GM19372 (cell line): ENCODE data around the gene CHD6.

ENCODE experiments used
- ATAC-seq: cut with Tn5 transposase; IDR thresholded peaks from one replicate; pipeline ENCODE4 v1.9.1; 2021; ENCODE audit warnings: mild to moderate bottlenecking, low read depth, moderate library complexity; ENCODE audit not compliant: unreplicated experiment

Gene CHD6

GRCh38 chr20:41587523-41587922, 30.7 kb downstream of the CHD6 start:
- ATAC-seq: no peak

DNA sequence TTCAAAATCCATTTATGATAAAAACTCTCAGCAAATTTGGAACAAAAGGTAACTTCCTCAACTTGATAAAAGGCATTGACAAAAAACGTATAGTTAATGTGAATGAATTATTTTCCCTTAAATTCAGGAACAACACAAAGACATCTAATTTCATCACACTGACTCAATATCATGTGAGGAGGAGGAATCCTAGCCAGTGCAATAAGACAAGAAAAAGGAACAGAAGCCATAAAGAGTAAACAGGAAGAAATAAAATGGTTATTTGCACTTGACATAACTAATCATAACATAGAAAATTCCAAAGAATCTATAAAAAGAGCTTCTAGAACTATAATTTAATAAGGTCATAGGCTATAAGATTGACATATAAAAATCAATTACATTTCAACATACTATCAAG, 31.4 kb downstream of the CHD6 start:
- ATAC-seq: no peak

GRCh38 chr20:41580350-41580749, 37.8 kb downstream of the CHD6 start:
- no peak for ATAC-seq

GRCh38 chr20:41577129-41578009, 40.8 kb downstream of the CHD6 start:
- no peak for ATAC-seq

DNA sequence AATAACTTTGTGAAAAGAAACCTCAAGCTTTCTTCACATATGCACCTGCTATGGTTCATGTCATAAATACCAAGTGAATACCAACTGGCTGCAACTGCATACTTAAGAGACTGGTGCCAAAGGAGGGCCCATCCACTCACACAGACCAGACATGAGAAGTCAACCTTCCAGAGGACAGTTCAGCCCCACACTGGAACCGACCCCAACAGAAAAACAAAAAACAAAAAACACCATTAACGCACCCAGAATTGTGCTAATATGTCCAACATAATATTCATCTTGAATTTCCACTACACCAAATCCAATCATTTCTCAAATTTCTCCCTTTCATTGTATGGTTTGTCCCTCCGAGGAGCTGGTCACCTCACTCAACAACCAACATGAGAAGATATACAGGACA, 42.8 kb downstream of the CHD6 start:
- no peak for ATAC-seq

DNA sequence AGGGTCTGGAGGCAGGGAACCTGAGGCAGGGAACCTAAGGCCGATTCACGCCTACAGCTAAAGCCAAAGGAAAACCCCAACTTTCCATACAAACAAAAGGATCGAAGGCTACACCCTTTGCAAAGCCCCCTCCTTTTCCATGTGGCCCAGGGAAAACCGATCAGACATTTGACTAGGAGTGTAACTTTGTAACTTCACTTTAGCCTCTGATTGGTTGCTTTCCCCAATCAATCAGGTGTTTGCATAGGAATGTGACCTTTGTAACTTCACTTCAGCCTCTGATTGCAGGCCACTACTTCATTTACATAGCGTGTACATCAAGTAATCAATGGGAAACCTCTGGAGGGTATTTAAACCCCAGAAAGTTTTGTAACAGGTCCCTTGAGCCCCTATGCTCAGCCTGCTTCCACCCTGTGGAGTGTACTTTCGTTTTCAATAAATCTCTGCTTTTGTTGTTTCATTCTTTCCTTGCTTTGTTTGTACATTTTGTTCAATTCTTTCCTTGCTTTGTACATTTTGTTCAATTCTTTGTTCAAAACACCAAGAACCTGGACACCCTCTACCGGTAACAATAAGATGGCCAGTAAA, 43.3 kb downstream of the CHD6 start:
- no peak for ATAC-seq

GRCh38 chr20:41573955-41574354, 44.2 kb downstream of the CHD6 start:
- no peak for ATAC-seq

DNA sequence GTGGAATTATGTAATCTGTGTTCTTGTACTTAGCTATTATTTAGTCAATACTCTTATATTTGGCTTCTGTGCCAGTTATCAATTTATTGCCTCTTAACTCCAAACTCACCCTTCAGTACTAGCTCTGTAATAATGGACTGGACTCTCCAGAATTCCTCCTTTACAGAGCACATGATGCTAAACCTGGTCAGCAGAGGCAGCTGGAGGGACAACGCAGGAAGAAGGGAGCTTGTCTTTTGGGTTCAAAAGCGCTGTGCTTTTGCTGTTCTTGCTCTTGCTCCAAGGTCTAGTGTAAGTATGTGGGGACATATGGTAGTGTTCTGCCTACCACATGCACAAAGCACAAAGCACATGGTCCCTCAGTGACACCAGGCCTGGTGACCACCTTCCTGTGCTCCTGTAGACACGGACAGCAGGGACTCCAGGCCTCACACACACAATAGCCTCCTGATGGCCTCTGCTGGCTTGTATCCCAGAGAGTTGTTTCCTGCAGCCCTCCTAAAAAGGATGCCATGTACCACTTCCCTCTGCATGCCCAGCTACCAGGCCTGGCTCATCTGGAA, 46.1 kb downstream of the CHD6 start:
- no peak for ATAC-seq

DNA sequence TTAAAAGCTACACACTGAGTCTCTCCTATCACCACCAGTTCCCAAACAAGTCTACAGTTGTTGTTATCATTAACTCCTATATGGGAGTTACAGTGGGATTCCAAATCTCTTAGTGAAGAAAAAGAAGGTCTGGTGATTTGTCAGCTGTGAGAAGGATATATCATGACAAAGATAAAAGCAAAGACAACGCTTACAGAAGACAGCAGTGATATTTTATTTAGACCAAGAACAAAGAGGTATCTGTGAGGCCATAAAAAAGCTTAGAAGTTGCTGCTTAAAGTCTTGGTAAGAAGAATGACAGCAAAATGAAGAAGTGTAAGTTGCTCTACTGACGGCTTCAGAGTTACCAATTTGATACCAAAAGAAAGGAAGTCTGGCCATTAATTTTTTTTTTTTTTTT, 47.2 kb downstream of the CHD6 start:
- ATAC-seq: no peak

- no peak for ATAC-seq
These were observed 47.6 kb downstream of the CHD6 start for GRCh38 chr20:41570557-41570956.

- ATAC-seq: no peak
These were observed 50.6 kb downstream of the CHD6 start for GRCh38 chr20:41567615-41568014.

DNA sequence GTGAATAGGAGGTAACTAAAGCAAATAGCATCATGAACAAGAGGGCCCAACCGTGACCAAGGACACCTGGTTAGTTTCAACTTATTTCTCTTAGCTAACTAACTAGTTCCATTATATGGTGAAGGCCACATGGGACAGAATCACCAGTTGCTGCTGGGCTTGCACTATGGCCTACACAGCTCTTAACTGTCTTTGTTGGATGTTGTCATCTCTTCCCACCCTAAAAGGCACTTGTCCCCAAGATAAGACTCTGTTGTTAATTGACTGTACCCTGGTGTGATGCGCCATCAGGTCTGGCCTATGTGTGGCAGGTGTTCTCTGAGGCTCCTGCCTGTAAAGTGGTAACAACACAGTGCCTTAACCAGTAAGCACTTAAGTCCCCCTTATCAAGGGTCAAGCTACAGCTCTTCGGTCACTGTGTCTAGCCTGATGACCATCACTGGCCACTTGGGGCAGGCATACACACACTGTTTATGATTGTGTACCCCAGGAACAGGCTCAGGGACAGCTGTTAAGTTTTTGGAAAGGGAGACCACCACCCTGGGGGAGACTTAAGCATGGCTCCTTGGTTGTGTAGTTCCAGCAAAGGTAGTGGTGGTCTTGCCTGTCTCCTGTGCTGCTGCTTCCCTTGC, 51.2 kb downstream of the CHD6 start:
- ATAC-seq: no peak

DNA sequence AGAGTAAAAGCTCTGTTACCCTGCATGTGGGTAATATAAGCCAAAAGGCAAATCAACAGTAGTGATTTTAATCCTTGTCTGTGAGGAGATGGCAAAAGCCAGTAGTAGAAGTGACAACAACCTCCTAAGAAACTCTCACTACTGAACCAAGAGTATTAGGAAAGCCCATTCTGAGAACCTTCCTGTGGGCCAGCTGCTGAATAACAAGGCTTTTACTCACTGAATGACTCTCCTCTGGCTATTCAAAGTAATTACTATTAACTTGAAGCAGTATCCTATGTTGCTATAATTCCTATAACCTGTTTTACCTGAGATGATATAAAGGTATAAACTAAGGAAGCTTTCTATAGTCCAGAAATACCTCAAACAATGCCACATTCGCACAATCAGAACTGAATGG, 55.1 kb downstream of the CHD6 start:
- no peak for ATAC-seq

GRCh38 chr20:41560970-41561369, 57.2 kb downstream of the CHD6 start:
- ATAC-seq: no peak

- no peak for ATAC-seq
These were observed 58.5 kb downstream of the CHD6 start for GRCh38 chr20:41559658-41560057.

DNA sequence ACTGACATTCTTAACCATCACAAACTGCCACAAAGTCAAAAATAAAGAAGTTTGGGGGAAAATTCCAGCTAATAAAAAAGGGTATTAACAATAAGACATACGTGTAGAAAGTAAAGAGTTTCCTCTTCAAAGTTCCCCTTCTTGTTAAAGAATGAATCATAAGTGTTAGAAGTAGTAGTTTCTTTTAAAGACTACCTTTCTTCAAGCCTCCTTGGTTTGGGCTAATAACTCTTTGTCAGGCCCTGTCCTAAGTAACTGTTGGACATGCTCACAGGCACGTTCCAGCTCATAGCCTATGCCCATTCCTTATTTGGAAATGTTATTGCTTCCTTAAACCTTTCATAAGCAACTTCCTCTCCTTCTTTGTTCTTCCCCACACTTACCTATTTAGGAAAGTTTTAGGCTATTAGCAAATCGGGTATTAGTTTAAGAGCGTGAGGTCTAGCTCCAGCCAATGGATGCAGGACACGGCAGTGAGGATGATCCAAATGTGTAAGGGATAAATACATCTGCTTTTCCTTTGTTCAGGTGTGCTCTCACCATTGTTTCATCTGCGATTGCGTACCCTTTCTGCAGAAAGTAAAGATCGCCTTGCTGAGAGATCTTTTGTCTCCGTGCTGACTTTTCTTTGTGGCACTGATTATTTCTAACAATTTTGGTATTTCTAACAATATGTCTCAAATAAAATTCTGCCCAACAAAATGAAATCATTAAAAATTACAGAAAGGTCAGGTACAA, 64.9 kb downstream of the CHD6 start:
- ATAC-seq: no peak

DNA sequence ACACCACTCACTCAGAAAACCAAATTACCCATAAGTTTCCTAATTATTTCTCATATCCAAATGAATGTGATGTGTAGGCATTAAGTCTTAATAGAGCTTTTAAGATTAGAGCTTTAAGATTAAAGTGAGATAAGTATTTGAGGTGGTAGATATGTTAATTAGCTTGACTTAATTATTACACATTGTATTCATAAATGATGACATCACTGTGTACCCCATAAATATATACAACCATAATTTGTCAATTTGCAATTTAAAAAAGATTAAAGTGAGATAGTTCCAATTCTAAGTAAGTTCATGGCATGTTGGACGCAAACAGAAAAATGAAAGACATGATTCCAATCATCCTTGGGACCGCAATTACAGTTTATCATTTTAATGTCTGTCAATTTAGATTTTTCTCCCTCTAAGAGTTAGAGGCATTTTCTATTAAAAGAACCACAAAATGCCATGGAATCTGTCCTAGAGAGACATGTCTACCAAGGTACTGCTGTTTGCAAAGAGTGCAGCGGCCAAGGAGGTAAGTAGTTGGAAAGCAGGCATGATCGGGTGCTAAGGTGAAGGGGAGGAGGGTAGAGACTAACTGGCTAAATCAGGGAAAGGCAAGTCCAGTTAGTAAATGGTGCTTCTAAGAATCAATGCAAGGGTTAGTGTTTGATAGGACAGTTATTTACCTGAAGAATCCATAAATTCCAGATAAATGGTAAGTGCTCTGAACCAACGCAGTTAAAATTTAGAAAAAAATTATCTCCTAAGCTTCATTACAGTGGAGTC, 65.7 kb downstream of the CHD6 start:
- no peak for ATAC-seq

DNA sequence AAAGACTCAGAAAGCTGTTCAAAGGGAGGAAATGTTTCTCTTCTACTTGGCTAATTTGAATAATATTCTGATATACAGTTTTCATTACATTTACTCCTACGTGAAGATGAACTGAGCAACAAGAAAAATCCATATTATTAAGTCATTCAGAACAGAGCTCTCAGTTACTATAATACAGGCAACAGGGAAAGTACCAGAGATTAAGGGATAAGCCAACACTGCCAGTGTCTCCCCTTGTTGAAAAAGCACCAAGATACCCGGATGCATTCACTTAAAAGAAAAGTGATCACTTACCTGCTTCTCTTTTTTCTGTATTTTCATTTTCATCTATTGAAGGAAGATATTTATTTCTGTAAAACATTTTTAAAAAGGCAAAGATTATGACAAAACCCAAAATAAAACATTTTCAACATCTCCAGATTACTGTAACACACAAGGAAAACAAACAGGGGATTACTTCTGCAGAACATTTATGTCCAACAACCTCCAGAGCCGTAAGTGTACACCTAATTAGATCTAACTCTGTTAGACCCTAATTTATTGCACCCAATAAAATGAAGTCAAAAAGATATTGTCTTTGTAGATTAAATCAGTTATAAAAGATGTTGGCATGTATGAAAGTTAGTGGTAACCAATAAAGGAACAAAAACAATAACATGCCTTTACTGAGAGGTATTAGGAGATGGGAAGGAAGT, 67.0 kb downstream of the CHD6 start:
- ATAC-seq: no peak

DNA sequence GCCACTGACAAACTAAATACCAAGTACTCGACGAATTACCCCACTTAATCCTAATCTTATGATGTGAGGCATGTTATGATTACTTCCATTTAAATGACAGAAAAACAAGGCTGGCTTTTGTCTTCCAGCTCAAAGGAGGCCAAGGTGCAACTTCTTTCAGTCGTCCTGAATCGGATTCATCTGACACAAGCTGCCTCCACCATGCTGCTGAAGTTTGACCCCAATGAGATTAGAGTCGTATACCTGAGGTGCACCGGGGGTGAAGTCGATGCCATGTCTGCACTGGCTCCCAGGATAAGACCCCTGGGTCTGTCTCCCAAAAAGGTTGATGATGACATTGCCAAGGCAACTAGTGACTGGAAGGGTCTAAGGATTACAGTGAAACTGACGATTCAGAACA, 71.0 kb downstream of the CHD6 start:
- no peak for ATAC-seq
